ENCODE results near the gene C1orf226.
"Not testable (repeated sequence)": the region's sequence is repeated elsewhere in the genome, so short reads cannot be mapped to it uniquely, and the experiment has no call there.

GRCh38 chr1:162351874-162352273 is 29.7 kb upstream of the C1orf226 start:
- TF ChIP-seq CTCF, POLR2A (IDR thresholded peaks at IDR 0.05): not testable (repeated sequence)
